HG03095 (cell line): Measurements from ENCODE around the gene PLSCR4.
A peak's percentile ranks its signal among the peaks of the same experiment; 100 is the strongest.

ENCODE experiments used
- ATAC-seq: cut with Tn5 transposase; IDR thresholded peaks from one replicate; pipeline ENCODE4 v1.9.1; 2021; ENCODE audit warnings: moderate library complexity; ENCODE audit not compliant: unreplicated experiment

PLSCR4 gene

DNA sequence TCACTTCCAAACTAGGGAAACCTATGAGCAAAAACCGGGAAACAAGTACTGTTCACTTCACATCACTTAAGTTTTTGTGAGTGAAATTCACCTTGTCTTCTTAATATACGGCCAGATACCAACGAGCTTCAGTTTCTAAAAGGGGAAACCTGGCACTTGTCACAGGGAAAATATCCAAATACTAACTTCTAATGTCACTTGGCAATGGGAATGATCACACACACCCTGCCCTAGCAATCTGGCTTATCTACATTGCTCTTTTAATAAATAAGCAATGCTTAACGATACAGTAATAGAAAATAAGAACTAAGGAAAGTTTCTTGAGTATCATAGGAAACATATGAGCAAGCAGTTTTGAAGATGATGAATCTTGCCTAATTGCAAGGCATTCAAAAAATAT lies 55.3 kb downstream of the PLSCR4 start:
- ATAC-seq, result no peak

GRCh38 chr3:146195030-146195429 lies 55.9 kb downstream of the PLSCR4 start:
- no peak for ATAC-seq

GRCh38 chr3:146191051-146191450 lies 59.9 kb downstream of the PLSCR4 start:
- no peak for ATAC-seq

- peak; percentile 96 for ATAC-seq
Measured at GRCh38 chr3:146189519-146190173, 61.3 kb downstream of the PLSCR4 start.

DNA sequence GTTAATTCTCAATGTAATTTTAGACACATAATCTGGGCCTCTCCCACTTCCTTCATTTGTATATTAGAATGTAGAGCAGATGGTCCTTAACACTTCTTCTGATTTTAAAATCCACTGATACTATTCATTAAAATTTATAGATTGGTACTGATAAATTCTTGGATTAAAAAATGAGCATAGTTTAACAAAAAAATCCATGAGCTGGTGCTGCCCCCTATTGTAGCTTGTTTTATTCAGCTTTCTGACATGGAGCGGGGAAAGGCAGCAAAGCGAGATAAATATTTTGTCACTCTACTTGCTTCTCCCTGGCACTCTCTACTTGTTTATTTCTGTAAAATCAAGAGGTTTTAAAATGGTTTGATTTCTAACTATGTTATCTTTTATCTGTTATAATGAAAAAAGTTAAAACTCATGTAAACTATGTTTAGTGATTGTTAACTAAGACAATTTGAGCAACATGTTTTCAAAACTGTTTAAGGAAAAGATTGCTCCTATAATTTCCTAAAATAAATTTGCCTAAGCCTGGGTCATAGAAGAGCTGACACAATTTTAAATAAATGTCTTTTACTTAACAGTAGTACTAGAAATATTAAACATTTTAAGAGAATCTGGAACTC lies 63.5 kb downstream of the PLSCR4 start:
- no peak for ATAC-seq

DNA sequence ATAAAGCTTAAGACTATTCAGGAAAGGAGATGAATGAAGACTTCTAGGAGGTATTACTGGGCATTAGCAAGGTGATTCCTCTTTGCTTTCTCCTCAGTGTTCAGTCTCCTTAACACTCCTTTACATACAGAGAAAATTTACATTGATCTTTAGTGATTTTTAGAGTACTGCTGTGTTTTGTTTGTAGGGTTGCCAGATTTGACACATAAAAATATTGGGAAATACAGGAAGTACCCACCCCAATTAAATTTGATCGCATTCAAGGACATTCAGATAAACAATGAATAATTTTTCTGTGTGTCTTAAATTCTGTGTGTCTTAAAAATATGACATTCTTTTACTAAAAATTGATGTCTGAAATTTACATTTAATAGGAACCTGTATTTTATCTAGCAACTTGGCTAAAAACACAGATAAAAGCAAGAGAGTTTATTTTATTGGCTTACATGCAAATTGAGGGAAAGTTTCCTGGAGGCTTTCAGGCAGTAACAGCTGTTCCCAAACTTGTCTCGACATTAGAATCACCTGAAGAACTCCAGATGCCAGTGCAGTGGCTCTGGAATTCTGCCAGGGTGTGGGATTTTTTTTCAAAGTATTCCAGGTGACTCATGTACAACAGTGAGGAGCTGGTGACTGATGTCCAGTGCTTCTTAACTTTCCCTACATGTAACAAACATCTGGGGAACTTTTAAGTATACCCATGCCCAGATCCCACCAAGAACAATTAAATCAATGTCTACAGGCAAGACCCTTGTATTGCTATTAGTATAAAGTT lies 66.5 kb downstream of the PLSCR4 start:
- no peak for ATAC-seq

GRCh38 chr3:146181216-146181615 lies 69.7 kb downstream of the PLSCR4 start:
- ATAC-seq, result no peak

DNA sequence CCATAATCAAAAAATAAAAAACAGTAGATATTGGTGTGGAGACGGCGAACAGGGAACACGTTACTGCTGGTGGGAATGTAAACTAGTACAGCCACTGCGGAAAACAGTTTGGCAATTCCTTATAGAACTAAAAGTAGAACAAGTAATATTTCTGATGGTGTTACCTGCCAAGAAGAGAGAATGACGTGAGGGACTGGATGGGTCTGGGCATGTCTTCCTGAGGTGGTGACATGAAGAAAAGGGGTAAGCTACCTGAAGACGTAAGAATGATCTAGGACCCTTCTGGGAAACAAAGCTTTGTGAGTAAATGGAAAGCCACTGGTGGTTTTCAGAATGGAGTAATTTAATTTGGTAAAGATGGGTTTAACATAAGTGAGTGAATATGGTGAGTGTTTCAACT lies 70.5 kb downstream of the PLSCR4 start:
- ATAC-seq, result no peak

GRCh38 chr3:146178006-146178689 lies 72.8 kb downstream of the PLSCR4 start:
- no peak for ATAC-seq

GRCh38 chr3:146177519-146177918 lies 73.4 kb downstream of the PLSCR4 start:
- ATAC-seq, result no peak

DNA sequence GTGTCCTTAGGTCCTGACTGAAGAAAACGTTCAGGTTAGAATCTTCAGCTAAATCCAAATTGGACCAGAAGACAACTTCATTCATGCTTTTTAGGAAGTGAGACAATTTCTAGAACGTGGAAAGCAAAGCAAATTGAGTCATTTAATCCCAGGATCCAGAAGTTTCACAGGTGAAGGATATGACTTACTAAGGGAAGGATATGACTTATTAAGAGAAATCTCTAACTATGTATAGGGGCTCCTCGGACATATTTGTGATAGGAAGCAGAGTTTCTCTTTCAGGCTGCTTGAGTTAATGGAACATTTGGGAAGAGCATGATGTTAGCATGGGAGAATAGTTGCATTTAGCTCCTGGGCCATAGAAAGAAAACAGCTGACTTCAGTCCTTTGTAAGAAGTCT lies 73.8 kb downstream of the PLSCR4 start:
- ATAC-seq, result no peak

DNA sequence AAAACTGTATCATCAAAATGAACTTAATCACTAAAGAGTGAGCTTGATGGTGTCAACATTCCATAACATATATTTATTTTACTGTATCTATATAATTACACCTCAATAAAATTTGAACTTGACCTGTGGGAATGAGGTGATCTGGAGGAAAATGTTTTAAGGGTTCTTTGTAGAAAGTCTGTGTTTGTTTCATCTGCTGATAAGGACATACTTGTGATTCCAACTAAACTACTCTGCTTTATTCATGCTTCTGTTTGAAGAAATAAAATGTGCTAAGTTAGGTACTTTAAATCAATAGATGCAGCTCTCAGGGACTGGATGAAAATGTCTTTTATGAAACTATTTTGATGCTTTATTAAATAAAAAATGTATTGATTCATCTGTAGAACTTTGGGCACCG lies 78.3 kb downstream of the PLSCR4 start:
- no peak for ATAC-seq

DNA sequence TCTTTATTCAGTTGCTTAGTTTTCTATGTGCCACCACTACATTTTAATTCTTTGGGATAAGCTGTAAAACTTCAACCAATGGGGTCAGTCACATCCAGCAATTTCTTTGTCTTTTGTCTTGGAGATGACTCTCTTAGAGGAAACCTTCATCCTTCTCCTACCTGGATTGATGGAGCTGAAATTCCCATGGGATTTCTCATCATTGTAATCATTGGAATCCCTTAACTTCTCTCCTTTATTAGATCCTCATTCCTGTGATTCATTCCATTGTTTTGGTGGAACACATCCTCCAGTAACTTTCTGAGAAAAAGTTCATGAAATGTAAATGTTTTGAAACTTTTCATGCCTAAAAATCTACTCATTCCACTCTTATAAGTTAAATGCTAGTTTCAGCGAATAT lies 80.3 kb downstream of the PLSCR4 start:
- no peak for ATAC-seq

- no peak for ATAC-seq
Measured at GRCh38 chr3:146169891-146170290, 81.0 kb downstream of the PLSCR4 start.

DNA sequence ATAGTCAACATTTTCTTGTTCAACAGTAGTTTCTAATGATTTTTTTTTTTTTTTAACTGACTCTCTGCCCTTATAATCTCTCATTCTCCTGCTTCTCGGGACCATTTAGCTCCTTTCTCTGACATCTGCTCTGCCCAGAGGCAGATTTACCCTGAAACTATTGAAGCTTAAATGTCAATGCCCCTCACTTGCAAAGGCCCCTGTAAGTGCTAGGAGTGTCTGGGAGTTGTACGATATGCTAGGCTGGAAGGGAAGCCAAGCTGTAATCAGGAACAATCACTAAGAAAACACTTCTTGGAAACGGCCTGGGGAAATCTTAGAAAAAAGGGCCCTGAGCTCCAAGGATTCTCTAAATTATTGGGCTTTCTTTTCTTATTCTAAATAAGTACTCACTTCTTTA lies 84.1 kb downstream of the PLSCR4 start:
- no peak for ATAC-seq

DNA sequence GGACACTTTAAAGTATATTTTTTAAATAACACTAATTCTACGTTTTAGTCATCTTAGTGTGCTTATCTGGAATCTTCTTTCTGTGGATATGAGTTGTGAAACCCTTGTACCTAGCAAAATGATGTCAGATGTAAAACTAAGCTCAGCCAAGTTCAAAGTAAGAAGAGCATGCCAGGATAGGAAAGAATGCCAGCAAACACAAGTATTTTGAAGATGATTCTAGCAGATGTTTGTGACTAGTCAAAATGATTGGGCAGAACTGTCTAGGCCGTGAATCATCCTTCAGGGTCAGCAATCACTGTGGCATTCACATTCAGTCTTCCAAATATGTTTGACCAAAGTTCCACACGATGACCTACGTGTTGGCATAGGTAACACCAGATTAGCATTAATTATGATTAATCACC lies 84.5 kb downstream of the PLSCR4 start:
- no peak for ATAC-seq

- no peak for ATAC-seq
Measured at GRCh38 chr3:146165877-146166276, 85.0 kb downstream of the PLSCR4 start.

GRCh38 chr3:146164971-146165769 lies 85.7 kb downstream of the PLSCR4 start:
- ATAC-seq, result no peak

GRCh38 chr3:146164506-146164905 lies 86.4 kb downstream of the PLSCR4 start:
- ATAC-seq, result no peak

DNA sequence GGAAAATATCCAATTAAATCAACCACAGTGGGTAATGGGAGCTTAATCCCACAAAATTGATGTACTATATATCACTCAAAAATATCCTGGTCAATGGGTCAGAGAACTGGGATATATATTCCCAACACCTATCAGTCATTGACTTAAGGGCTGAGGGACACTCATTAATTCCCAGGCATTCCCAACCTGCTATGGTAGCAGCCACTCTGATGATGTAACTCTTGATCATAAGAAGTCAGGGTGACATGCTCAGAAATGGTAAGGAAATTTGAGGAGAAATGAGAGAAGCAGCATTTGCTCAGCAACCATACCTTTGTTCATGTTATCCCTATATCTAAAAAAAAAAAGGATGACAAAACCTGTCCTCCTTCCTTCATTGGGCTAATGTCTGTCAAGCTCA lies 86.8 kb downstream of the PLSCR4 start:
- no peak for ATAC-seq

DNA sequence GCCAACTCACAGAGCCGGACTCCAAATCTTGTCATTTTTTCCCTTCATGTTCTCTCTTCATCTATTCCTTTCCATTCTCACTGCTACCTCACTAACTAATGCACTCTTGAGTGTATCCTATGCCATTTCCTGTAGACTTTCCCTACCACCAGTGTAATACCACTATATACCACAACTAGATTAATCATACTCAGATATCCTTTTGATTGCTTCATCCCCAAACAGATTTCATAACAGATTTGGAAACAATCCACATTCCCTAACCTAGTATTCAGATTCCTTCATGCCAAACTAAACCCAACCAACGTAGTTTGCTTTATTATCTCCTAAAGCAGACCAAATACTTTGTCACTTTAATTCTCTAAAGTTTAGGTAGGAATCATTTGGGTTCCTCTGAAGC lies 87.3 kb downstream of the PLSCR4 start:
- no peak for ATAC-seq
